IPS-20b (cell line): ENCODE measurements around the gene PRPS1L1.

Experiments
- H3K27ac ChIP-seq: one replicate; pipeline ENCODE4 v1.5.1; 2013; ENCODE audit warnings: low read length
- H3K27me3 ChIP-seq: 2 replicates; pipeline ENCODE4 v1.6.1; 2013; ENCODE audit warnings: mild to moderate bottlenecking, low read length, inconsistent platforms; ENCODE audit not compliant: insufficient read depth
- H3K36me3 ChIP-seq: 2 replicates; pipeline ENCODE4 v1.6.1; 2013; ENCODE audit warnings: low read depth, mild to moderate bottlenecking, inconsistent platforms, low read length, moderate library complexity; ENCODE audit not compliant: insufficient read depth
- H3K4me1 ChIP-seq: 2 replicates; pipeline ENCODE4 v1.6.1; 2013; ENCODE audit warnings: mild to moderate bottlenecking, control low read depth, inconsistent platforms, low read length, moderate library complexity; ENCODE audit not compliant: insufficient read depth
- H3K4me3 ChIP-seq: 2 replicates; pipeline ENCODE4 v1.5.1; 2013; ENCODE audit warnings: mild to moderate bottlenecking, low read length, inconsistent platforms
- H3K9ac ChIP-seq: 2 replicates; pipeline ENCODE4 v1.6.1; 2013; ENCODE audit warnings: low read depth, mild to moderate bottlenecking, inconsistent platforms, low read length, moderate library complexity
- H3K9me3 ChIP-seq: 2 replicates; pipeline ENCODE4 v1.6.1; 2013; ENCODE audit warnings: mild to moderate bottlenecking, low read depth, low read length, inconsistent platforms; ENCODE audit not compliant: insufficient read depth

Gene PRPS1L1

GRCh38 chr7:18040196-18040595 lies 12.6 kb upstream of the PRPS1L1 start:
- Histone ChIP-seq H3K9me3 (no peaks in the 10 kb centered on the region), H3K27ac (no peak overlapping the region)

GRCh38 chr7:18038382-18038781 lies 10.7 kb upstream of the PRPS1L1 start:
- H3K9me3 ChIP-seq: no peaks in the 10 kb centered on the region
- H3K4me1 ChIP-seq: no peaks in the 10 kb centered on the region
- no peak overlapping the region for H3K9ac ChIP-seq
- no peak overlapping the region for H3K27ac ChIP-seq
- no peak overlapping the region for H3K4me3 ChIP-seq
- no peaks in the 10 kb centered on the region for H3K27me3 ChIP-seq
- H3K36me3 ChIP-seq: no peaks in the 10 kb centered on the region

More at GRCh38 chr7:18040196-18040595, 12.6 kb upstream of the PRPS1L1 start:
- H3K9ac ChIP-seq: no peak overlapping the region
- H3K36me3 ChIP-seq: no peaks in the 10 kb centered on the region
- H3K4me1 ChIP-seq: no peaks in the 10 kb centered on the region
- H3K4me3 ChIP-seq: no peak overlapping the region
- no peaks in the 10 kb centered on the region for H3K27me3 ChIP-seq

- Histone ChIP-seq H3K27me3 (no peaks in the 10 kb centered on the region), H3K4me1 (no peaks in the 10 kb centered on the region), H3K4me3 (no peak overlapping the region), H3K9ac (no peak overlapping the region), H3K36me3 (no peaks in the 10 kb centered on the region), H3K9me3 (no peaks in the 10 kb centered on the region), H3K27ac (no peak overlapping the region)
Observed at GRCh38 chr7:18037609-18038008, 10.0 kb upstream of the PRPS1L1 start.

GRCh38 chr7:18036783-18037182 lies 9.1 kb upstream of the PRPS1L1 start:
- no peaks in the 10 kb centered on the region for H3K4me1 ChIP-seq
- H3K27ac ChIP-seq: no peak overlapping the region
- H3K9ac ChIP-seq: no peak overlapping the region
- H3K9me3 ChIP-seq: no peaks in the 10 kb centered on the region
- H3K36me3 ChIP-seq: no peaks in the 10 kb centered on the region
- no peak overlapping the region for H3K4me3 ChIP-seq
- H3K27me3 ChIP-seq: no peaks in the 10 kb centered on the region

GRCh38 chr7:18030758-18031157 lies 3.1 kb upstream of the PRPS1L1 start:
- no peaks in the 10 kb centered on the region for H3K36me3 ChIP-seq
- no peak overlapping the region for H3K27ac ChIP-seq
- H3K9ac ChIP-seq: no peak overlapping the region
- H3K4me3 ChIP-seq: no peak overlapping the region
- H3K27me3 ChIP-seq: no peaks in the 10 kb centered on the region
- H3K4me1 ChIP-seq: no peaks in the 10 kb centered on the region
- no peaks in the 10 kb centered on the region for H3K9me3 ChIP-seq

GRCh38 chr7:18020138-18020715 lies 7.4 kb downstream of the PRPS1L1 start:
- peaks cover 4% of the 10 kb centered on the region; the same call in 1 of the 2 replicates for H3K4me1 ChIP-seq
- no peak overlapping the region for H3K9ac ChIP-seq
- no peaks in the 10 kb centered on the region for H3K9me3 ChIP-seq
- no peak overlapping the region for H3K27ac ChIP-seq
- no peaks in the 10 kb centered on the region for H3K27me3 ChIP-seq
- H3K36me3 ChIP-seq: no peaks in the 10 kb centered on the region
- H3K4me3 ChIP-seq: no peak overlapping the region

- no peak overlapping the region for H3K9ac ChIP-seq
- H3K9me3 ChIP-seq: no peaks in the 10 kb centered on the region
- no peaks in the 10 kb centered on the region for H3K27me3 ChIP-seq
- H3K4me3 ChIP-seq: no peak overlapping the region
- H3K4me1 ChIP-seq: peaks cover 4% of the 10 kb centered on the region; the same call in 1 of the 2 replicates
- H3K27ac ChIP-seq: no peak overlapping the region
- H3K36me3 ChIP-seq: no peaks in the 10 kb centered on the region
Observed at GRCh38 chr7:18019555-18019954, 8.1 kb downstream of the PRPS1L1 start.

- Histone ChIP-seq H3K9me3 (no peaks in the 10 kb centered on the region), H3K4me1 (peaks cover 4% of the 10 kb centered on the region; the same call in 1 of the 2 replicates), H3K9ac (no peak overlapping the region), H3K4me3 (no peak overlapping the region), H3K27me3 (no peaks in the 10 kb centered on the region), H3K27ac (no peak overlapping the region), H3K36me3 (no peaks in the 10 kb centered on the region)
Observed at GRCh38 chr7:18018296-18019215, 9.1 kb downstream of the PRPS1L1 start.

- Histone ChIP-seq H3K4me1 (peaks cover 4% of the 10 kb centered on the region; the same call in 1 of the 2 replicates), H3K27ac (no peak overlapping the region), H3K4me3 (no peak overlapping the region), H3K27me3 (no peaks in the 10 kb centered on the region), H3K9ac (no peak overlapping the region), H3K9me3 (no peaks in the 10 kb centered on the region), H3K36me3 (no peaks in the 10 kb centered on the region)
Observed at GRCh38 chr7:18016547-18017444, 10.8 kb downstream of the PRPS1L1 start.

- no peaks in the 10 kb centered on the region for H3K36me3 ChIP-seq
- H3K27ac ChIP-seq: no peak overlapping the region
Observed at GRCh38 chr7:18013936-18014335, 13.7 kb downstream of the PRPS1L1 start.

GRCh38 chr7:18004372-18004771 lies 23.3 kb downstream of the PRPS1L1 start:
- Histone ChIP-seq H3K27ac (no peak overlapping the region), H3K9me3 (no peaks in the 10 kb centered on the region), H3K4me1 (peaks cover 4% of the 10 kb centered on the region; the same call in 1 of the 2 replicates), H3K9ac (no peak overlapping the region), H3K4me3 (no peak overlapping the region), H3K36me3 (no peaks in the 10 kb centered on the region), H3K27me3 (no peaks in the 10 kb centered on the region)

More at GRCh38 chr7:18013936-18014335, 13.7 kb downstream of the PRPS1L1 start:
- Histone ChIP-seq H3K4me1 (no peaks in the 10 kb centered on the region), H3K9ac (no peak overlapping the region), H3K9me3 (no peaks in the 10 kb centered on the region), H3K4me3 (no peak overlapping the region), H3K27me3 (no peaks in the 10 kb centered on the region)
